SK-N-SH (cell line): ENCODE data around the gene PRXL2B. TPM values are rescaled to one million over a fixed set of nuclear protein-coding genes. Genes with fewer than 3 reads are reported as not detected.

ENCODE experiments used
- CTCF ChIA-PET: fragments of 300-600, 350-600 bp; formaldehyde crosslinking; extraction: SDS; loops from one replicate; lab custom pipeline; 2021; lab: Yijun Ruan, JAX
- POLR2A ChIA-PET: fragments of 350-600 bp; sonication (Branson Sonifier 250); formaldehyde crosslinking; extraction: SDS; loops from one replicate; lab custom pipeline; 2020; ENCODE audit warnings: antibody characterized with exemption, inconsistent platforms; lab: Yijun Ruan, JAX
- DNase-seq: peaks from one replicate; pipeline ENCODE4 v3.0.0; 2012
- H2AFZ ChIP-seq: fragments of 200-600 bp; sonication (generic); 2 replicates; pipeline ENCODE4 v1.8.1; 2016; ENCODE audit warnings: antibody characterized with exemption, mild to moderate bottlenecking, low read depth
- H3F3A ChIP-seq: fragments of 200-600 bp; sonication (generic); replicated peaks from 2 replicates; pipeline ENCODE3; 2016; ENCODE audit warnings: antibody characterized with exemption, mild to moderate bottlenecking; ENCODE audit not compliant: insufficient read depth
- H3K27ac ChIP-seq, 2 experiments: fragments of 200-500 bp in 1 of 2; fragments of 200-600 bp in 1 of 2; sonication (Bioruptor generic) in 1 of 2; sonication (generic), shearing (Covaris generic) in 1 of 2; 2 replicates each; pipeline versions ENCODE4 v1.5.1 to v1.6.1; 2014 to 2016; ENCODE audit warnings: low read depth in 2 of 2, inconsistent platforms in 1 of 2, low read length in 1 of 2, mild to moderate bottlenecking in 1 of 2, mixed read lengths in 1 of 2
- H3K27me3 ChIP-seq: fragments of 200-600 bp; sonication (generic), shearing (Covaris generic); 2 replicates; pipeline ENCODE4 v1.6.1; 2016; ENCODE audit warnings: mixed run types; ENCODE audit not compliant: insufficient read depth
- H3K36me3 ChIP-seq, 2 experiments: fragments of 200-500 bp in 1 of 2; fragments of 200-600 bp in 1 of 2; sonication (Bioruptor generic) in 1 of 2; sonication (generic) in 1 of 2; replicated peaks in 1 of 2; 2 replicates each; pipeline versions ENCODE3 to v1.5.1; 2014 to 2016; ENCODE audit warnings: low read length in 1 of 2, mild to moderate bottlenecking in 1 of 2; ENCODE audit not compliant: insufficient read depth in 2 of 2, control insufficient read depth in 1 of 2
- H3K4me1 ChIP-seq, 2 experiments: fragments of 200-500 bp in 1 of 2; fragments of 200-600 bp in 1 of 2; sonication (Bioruptor generic) in 1 of 2; sonication (generic), shearing (Covaris generic) in 1 of 2; 2 replicates each; pipeline versions ENCODE4 v1.5.1 to v1.6.1; 2014 to 2016; ENCODE audit warnings: low read depth in 1 of 2, low read length in 1 of 2, mixed run types in 1 of 2; ENCODE audit not compliant: insufficient read depth in 2 of 2, control insufficient read depth in 1 of 2
- H3K4me2 ChIP-seq: fragments of 200-600 bp; sonication (generic), shearing (Covaris generic); 2 replicates; pipeline ENCODE4 v1.6.1; 2017; ENCODE audit warnings: mixed run types
- H3K4me3 ChIP-seq, 2 experiments: fragments of 200-500 bp in 1 of 2; fragments of 200-600 bp in 1 of 2; sonication (Bioruptor generic) in 1 of 2; sonication (generic), shearing (Covaris generic) in 1 of 2; 2 replicates each; pipeline versions ENCODE4 v1.5.1 to v1.8.1; 2014 to 2016; ENCODE audit warnings: low read depth in 2 of 2, inconsistent platforms in 1 of 2, low read length in 1 of 2, mild to moderate bottlenecking in 1 of 2, mixed read lengths in 1 of 2, moderate library complexity in 1 of 2
- H3K79me2 ChIP-seq: fragments of 200-600 bp; sonication (generic); 2 replicates; pipeline ENCODE4 v1.8.1; 2017; ENCODE audit warnings: mild to moderate bottlenecking; ENCODE audit not compliant: insufficient read depth
- H3K9ac ChIP-seq: fragments of 200-600 bp; sonication (generic); 2 replicates; pipeline ENCODE4 v1.6.1; 2017; ENCODE audit warnings: mixed run types
- H3K9me2 ChIP-seq: fragments of 200-600 bp; sonication (generic); 2 replicates; pipeline ENCODE4 v1.6.1; 2017; ENCODE audit warnings: mixed run types
- H3K9me3 ChIP-seq: fragments of 200-600 bp; sonication (generic); 2 replicates; pipeline ENCODE4 v1.6.1; 2017; ENCODE audit warnings: mixed run types, mild to moderate bottlenecking, moderate library complexity
- H4K20me1 ChIP-seq: fragments of 200-600 bp; sonication (generic); 2 replicates; pipeline ENCODE4 v1.6.1; 2017; ENCODE audit warnings: mild to moderate bottlenecking, mixed run types; ENCODE audit not compliant: insufficient read depth
- CTCF ChIP-seq: fragments of 200-600 bp; sonication (generic); IDR thresholded peaks from 2 replicates; pipeline ENCODE4 v1.6.1; 2017; ENCODE audit warnings: antibody characterized with exemption, mild to moderate bottlenecking, moderate library complexity
- ELF1 ChIP-seq: IDR thresholded peaks from 2 replicates; pipeline ENCODE4 v1.4.0; 2012
- EZH2phosphoT487 ChIP-seq: fragments of 200-600 bp; sonication (generic); IDR thresholded peaks from 2 replicates; pipeline ENCODE4 v1.6.1; 2017; ENCODE audit warnings: low read depth, mixed run types, mild to moderate bottlenecking, antibody characterized with exemption, moderate library complexity, borderline replicate concordance
- FOXM1 ChIP-seq: IDR thresholded peaks from 2 replicates; pipeline ENCODE4 v1.4.0; 2012; ENCODE audit warnings: low read depth, mild to moderate bottlenecking
- GATA2 ChIP-seq: sonication (generic); formaldehyde crosslinking; IDR thresholded peaks from 2 replicates; pipeline ENCODE4 v1.5.0; 2020; ENCODE audit warnings: mild to moderate bottlenecking, missing genetic modification reagents
- NRF1 ChIP-seq: IDR thresholded peaks from 2 replicates; pipeline ENCODE4 v1.6.1; 2012; ENCODE audit warnings: low read depth, mild to moderate bottlenecking, low read length
- POLR2AphosphoS5 ChIP-seq: IDR thresholded peaks from 2 replicates; pipeline ENCODE4 v1.6.1; 2012; ENCODE audit warnings: low read depth, low read length
- RCOR1 ChIP-seq: fragments of 150-350 bp; IDR thresholded peaks from 2 replicates; pipeline ENCODE4 v1.6.1; 2017; ENCODE audit warnings: antibody characterized with exemption, low read length
- REST ChIP-seq: IDR thresholded peaks from 2 replicates; pipeline ENCODE4 v1.6.1; 2012; ENCODE audit warnings: mild to moderate bottlenecking, low read depth, low read length, moderate library complexity
- RXRA ChIP-seq: IDR thresholded peaks from 2 replicates; pipeline ENCODE4 v1.4.0; 2012; ENCODE audit warnings: low read depth, mild to moderate bottlenecking, borderline replicate concordance
- SMC3 ChIP-seq: IDR thresholded peaks from 2 replicates; pipeline ENCODE4 v1.6.1; 2012; ENCODE audit warnings: low read depth, low read length, improper control_type of control experiment
- TCF12 ChIP-seq: IDR thresholded peaks from 2 replicates; pipeline ENCODE4 v1.4.0; 2012
- TEAD4 ChIP-seq: IDR thresholded peaks from 2 replicates; pipeline ENCODE4 v1.4.0; 2012; ENCODE audit warnings: mild to moderate bottlenecking, borderline replicate concordance; ENCODE audit not compliant: insufficient read depth
- USF1 ChIP-seq: IDR thresholded peaks from 2 replicates; pipeline ENCODE4 v1.4.0; 2012; ENCODE audit warnings: low read depth, borderline replicate concordance
- USF2 ChIP-seq: fragments of 150-350 bp; IDR thresholded peaks from 2 replicates; pipeline ENCODE4 v1.6.1; 2017; ENCODE audit warnings: antibody characterized with exemption, low read length, low read depth, borderline replicate concordance
- YY1 ChIP-seq: IDR thresholded peaks from 2 replicates; pipeline ENCODE4 v1.4.0; 2012; ENCODE audit warnings: low read depth, mild to moderate bottlenecking
- WGBS: methylation state at CpG from one replicate; pipeline ENCODE4 v1.1.6; 2017; ENCODE audit warnings: low lambda C conversion rate; 5-methylcytosine and 5-hydroxymethylcytosine counted together
- polyA plus RNA-seq, 3 experiments: library from polyadenylated mRNA; depleted of rRNA; stranded (reverse); fragments of >200 nt; gene quantifications; 2 replicates each; pipeline ENCODE4 v1.2.3, GENCODE V29; 2012

PRXL2B gene
- polyA plus RNA-seq, 1 of the 3 experiments (the other 2 are of a cell fraction), result 33.7 TPM

GRCh38 chr1:2538872-2539271 lies 47.7 kb upstream of the PRXL2B start:
- TF ChIP-seq RXRA (no peak), REST (no peak), NRF1 (no peak), TEAD4 (no peak), TCF12 (no peak), USF2 (no peak), USF1 (no peak), YY1 (no peak), RCOR1 (no peak), CTCF (no peak), FOXM1 (no peak), EZH2phosphoT487 (no peak), ELF1 (no peak), POLR2AphosphoS5 (no peak), GATA2 (no peak), SMC3 (no peak)
- no peak for DNase-seq
- Histone ChIP-seq H3K9ac (no peak overlapping the region), H3K4me1 (peaks cover 0 to 25% of the 10 kb centered on the region in 2 experiments; a peak in 1 of 4 replicates), H3K27me3 (no peaks in the 10 kb centered on the region), H3K4me3 (no peak overlapping the region), H3K9me3 (no peaks in the 10 kb centered on the region), H3K4me2 (no peak overlapping the region), H3F3A (no peaks in the 10 kb centered on the region), H3K27ac (no peak overlapping the region), H3K36me3 (no peaks in the 10 kb centered on the region), H2AFZ (no peak overlapping the region), H3K9me2 (no peaks in the 10 kb centered on the region), H3K79me2 (no peaks in the 10 kb centered on the region), H4K20me1 (no peaks in the 10 kb centered on the region)
- POLR2A ChIA-PET, result interaction anchor here (0.7 kb wide), 1 partner anchor 69 kb away, joined by 3 read pairs; no protein-coding TSS in a partner anchor
- CTCF ChIA-PET, result interaction anchor here (0.7 to 1.0 kb wide), 2 partner anchors 11 to 68 kb away, joined by 3 read pairs; no protein-coding TSS in a partner anchor
- no CpG with 5 or more reads among the region's 8 CpGs for WGBS
